ENCODE measurements around the gene FAM13A.

DNA sequence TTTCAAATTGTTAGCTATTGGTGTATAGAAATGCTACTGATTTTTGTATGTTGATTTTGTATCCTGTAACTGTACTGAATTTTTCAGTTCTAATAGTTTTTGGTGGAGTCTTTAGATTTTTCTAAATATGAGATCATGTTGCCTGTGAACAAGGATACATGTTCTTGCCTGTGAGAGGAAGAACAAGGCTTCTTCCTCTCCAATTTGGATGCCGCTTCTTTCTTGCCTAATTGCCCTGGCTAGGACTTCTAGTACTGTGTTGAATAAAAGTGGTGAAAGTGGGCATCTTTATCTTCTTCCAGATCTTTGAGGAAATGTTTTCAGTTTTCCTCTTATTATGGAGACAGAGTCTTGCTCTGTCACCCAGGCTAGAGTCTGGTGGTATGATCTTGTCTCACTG, 343.2 kb downstream of the FAM13A start:
- TF ChIP-seq, protein P1, sequence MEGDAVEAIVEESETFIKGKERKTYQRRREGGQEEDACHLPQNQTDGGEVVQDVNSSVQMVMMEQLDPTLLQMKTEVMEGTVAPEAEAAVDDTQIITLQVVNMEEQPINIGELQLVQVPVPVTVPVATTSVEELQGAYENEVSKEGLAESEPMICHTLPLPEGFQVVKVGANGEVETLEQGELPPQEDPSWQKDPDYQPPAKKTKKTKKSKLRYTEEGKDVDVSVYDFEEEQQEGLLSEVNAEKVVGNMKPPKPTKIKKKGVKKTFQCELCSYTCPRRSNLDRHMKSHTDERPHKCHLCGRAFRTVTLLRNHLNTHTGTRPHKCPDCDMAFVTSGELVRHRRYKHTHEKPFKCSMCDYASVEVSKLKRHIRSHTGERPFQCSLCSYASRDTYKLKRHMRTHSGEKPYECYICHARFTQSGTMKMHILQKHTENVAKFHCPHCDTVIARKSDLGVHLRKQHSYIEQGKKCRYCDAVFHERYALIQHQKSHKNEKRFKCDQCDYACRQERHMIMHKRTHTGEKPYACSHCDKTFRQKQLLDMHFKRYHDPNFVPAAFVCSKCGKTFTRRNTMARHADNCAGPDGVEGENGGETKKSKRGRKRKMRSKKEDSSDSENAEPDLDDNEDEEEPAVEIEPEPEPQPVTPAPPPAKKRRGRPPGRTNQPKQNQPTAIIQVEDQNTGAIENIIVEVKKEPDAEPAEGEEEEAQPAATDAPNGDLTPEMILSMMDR (IDR thresholded peaks at IDR 0.05; ENCODE audit: low read length) = no peak
- TF ChIP-seq EZH2phosphoT487 (IDR thresholded peaks at IDR 0.05; ENCODE audit: low read length) = no peak

Measured in MM.1S (cell line).